GM19035 (cell line): ENCODE results near the gene ZNF578.
"Not testable (repeated sequence)": the region's sequence is repeated elsewhere in the genome, so short reads cannot be mapped to it uniquely, and the experiment has no call there.

Experiments
- ATAC-seq: cut with Tn5 transposase; IDR thresholded peaks from one replicate; pipeline ENCODE4 v1.9.1; 2021; ENCODE audit not compliant: unreplicated experiment

The ZNF578 gene

DNA sequence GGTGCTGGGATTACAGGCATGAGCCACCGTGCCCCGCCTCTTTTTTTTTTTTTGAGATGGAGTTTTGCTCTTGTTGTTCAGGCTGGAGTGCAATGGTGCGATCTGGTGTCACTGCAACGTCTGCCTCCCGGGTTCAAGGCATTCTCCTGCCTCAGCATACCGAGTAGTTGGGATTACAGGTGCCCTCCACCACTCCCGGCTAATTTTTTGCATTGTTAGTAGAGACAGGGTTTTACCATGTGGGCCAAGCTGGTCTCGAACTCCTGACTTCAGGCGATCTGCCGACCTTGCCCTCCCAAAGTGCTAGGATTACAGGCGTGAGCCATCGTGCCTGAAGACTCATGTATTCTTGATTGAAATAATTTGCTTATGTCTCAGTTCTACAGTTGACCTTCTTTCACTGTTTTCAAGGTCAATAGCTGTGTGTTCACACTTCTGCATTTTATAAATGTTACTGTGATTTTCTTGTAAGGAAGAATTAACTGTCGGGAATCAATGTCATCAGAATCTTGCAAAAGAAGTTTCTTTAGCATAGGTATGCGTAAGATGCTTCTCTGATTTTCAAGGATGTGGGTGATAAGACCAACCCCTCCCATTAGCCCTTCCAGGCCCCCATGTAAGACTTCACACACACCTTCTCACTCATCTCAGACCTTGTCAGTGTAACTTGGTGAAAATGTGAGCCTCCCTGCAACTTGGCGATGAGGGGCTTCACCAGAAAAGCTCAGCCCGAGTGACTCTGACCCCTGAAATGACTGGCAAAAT is 104.1 kb downstream of the ZNF578 start:
- ATAC-seq = no peak

DNA sequence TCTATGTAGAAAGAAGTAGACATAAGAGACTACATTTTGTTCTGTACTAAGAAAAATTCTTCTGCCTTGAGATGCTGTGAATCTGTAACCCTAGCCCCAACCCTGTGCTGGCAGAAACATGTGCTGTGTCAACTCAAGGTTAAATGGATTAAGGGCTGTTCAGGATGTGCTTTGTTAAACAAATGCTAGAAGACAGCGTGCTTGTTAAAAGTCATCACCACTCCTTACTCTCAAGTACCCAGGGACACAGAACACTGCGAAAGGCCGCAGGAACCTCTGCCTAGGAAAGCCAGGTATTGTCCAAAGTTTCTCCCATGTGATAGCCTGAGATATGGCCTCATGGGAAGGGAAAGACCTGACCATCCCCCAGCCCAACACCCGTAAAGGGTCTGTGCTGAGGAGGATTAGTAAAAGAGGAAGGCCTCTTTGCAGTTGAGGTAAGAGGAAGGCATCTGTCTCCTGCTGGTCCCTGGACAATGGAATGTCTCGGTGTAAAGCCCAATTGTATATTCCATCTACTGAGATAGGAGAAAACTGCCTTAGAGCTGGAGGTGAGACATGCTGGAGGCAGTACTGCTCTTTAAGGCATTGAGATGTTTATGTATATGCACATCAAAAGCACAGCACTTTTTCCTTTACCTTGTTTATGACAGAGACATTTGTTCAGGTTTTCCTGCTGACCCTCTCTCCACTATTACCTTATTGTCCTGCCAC is 105.5 kb downstream of the ZNF578 start:
- ATAC-seq = not testable (repeated sequence)

DNA sequence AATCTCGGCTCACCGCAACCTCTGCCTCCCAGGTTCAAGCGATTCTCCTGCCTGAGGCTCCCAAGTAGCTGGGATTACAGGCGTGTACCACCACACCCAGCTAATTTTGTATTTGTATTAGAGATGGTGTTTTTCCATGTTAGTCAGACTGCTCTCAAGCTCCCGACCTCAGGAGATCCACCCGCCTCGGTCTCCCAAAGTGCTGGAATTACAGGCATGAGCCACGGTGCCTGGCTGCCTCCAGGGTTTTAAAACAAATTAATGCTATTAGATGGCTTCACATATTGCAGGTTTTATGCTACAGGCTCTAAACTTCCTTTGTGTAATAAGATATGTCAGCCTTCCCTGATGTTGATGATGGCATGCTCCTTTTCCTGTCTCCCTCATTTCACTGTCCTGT is 108.3 kb downstream of the ZNF578 start:
- ATAC-seq = not testable (repeated sequence)
